OCI-LY1 (cell line): ENCODE measurements around the gene STAT4.

Experiments
- H2AFZ ChIP-seq: fragments of 200-600 bp; sonication (generic), shearing (Covaris generic); 2 replicates; pipeline ENCODE4 v1.6.0; 2014; ENCODE audit warnings: antibody characterized with exemption, mild to moderate bottlenecking, low read length
- H3F3A ChIP-seq: fragments of 200-600 bp; sonication (generic), shearing (Covaris generic); 2 replicates; pipeline ENCODE4 v1.6.0; 2014; ENCODE audit warnings: mild to moderate bottlenecking, antibody characterized with exemption, low read length, moderate library complexity; ENCODE audit not compliant: insufficient read depth
- H3K27ac ChIP-seq: fragments of 200-600 bp; sonication (generic); 2 replicates; pipeline ENCODE4 v1.5.1; 2014; ENCODE audit warnings: low read length, mixed run types, mild to moderate bottlenecking, low read depth; ENCODE audit not compliant: poor library complexity, severe bottlenecking
- H3K27me3 ChIP-seq: fragments of 200-600 bp; sonication (generic); 2 replicates; pipeline ENCODE4 v1.6.0; 2014; ENCODE audit warnings: antibody characterized with exemption, mild to moderate bottlenecking, low read length, moderate library complexity; ENCODE audit not compliant: insufficient read depth
- H3K36me3 ChIP-seq: fragments of 200-600 bp; sonication (generic); 2 replicates; pipeline ENCODE4 v1.6.1; 2014; ENCODE audit warnings: mild to moderate bottlenecking, antibody characterized with exemption, low read length, moderate library complexity, mixed read lengths; ENCODE audit not compliant: insufficient read depth
- H3K4me1 ChIP-seq: fragments of 200-600 bp; sonication (generic); 2 replicates; pipeline ENCODE4 v1.5.1; 2014; ENCODE audit warnings: mild to moderate bottlenecking, low read length, moderate library complexity; ENCODE audit not compliant: insufficient read depth, severe bottlenecking
- H3K4me2 ChIP-seq: fragments of 200-600 bp; sonication (generic), shearing (Covaris generic); 2 replicates; pipeline ENCODE4 v1.6.1; 2014; ENCODE audit warnings: low read length
- H3K4me3 ChIP-seq: fragments of 200-600 bp; sonication (generic); 2 replicates; pipeline ENCODE4 v1.5.1; 2014; ENCODE audit warnings: low read length, low read depth, mild to moderate bottlenecking, mixed read lengths; ENCODE audit not compliant: poor library complexity, severe bottlenecking
- H3K79me2 ChIP-seq: fragments of 200-600 bp; shearing (Covaris generic); 2 replicates; pipeline ENCODE4 v1.6.1; 2016; ENCODE audit warnings: mixed run types, low read length, mixed read lengths; ENCODE audit not compliant: insufficient read depth
- H3K9ac ChIP-seq: fragments of 200-600 bp; sonication (generic), shearing (Covaris generic); 2 replicates; pipeline ENCODE4 v1.6.1; 2014; ENCODE audit warnings: mild to moderate bottlenecking, low read length, mixed read lengths
- H3K9me2 ChIP-seq: fragments of 200-600 bp; sonication (generic), shearing (Covaris generic); 2 replicates; pipeline ENCODE4 v1.6.1; 2014; ENCODE audit warnings: low read depth, mild to moderate bottlenecking, low read length, mixed read lengths
- H3K9me3 ChIP-seq: fragments of 200-600 bp; shearing (Covaris generic); 2 replicates; pipeline ENCODE4 v1.6.1; 2014; ENCODE audit warnings: low read length, mixed read lengths
- H4K20me1 ChIP-seq: fragments of 200-600 bp; sonication (generic), shearing (Covaris generic); 2 replicates; pipeline ENCODE4 v1.6.0; 2016; ENCODE audit warnings: mild to moderate bottlenecking, low read length; ENCODE audit not compliant: insufficient read depth
- CTCF ChIP-seq: fragments of 200-600 bp; sonication (generic), shearing (Covaris generic); IDR thresholded peaks from 2 replicates; pipeline ENCODE4 v1.5.1; 2017; ENCODE audit warnings: mild to moderate bottlenecking, antibody characterized with exemption, low read length, moderate library complexity, mixed read lengths
- EZH2 ChIP-seq: fragments of 200-600 bp; sonication (generic), shearing (Covaris generic); IDR thresholded peaks from 2 replicates; pipeline ENCODE4 v1.8.0; 2017; ENCODE audit warnings: borderline replicate concordance, mixed run types, mild to moderate bottlenecking, antibody characterized with exemption, low read length, moderate library complexity, mixed read lengths

STAT4 gene

GRCh38 chr2:191143791-191144190 is 7.0 kb downstream of the STAT4 start:
- H2AFZ ChIP-seq, result no peak overlapping the region
- no peaks in the 10 kb centered on the region for H3K36me3 ChIP-seq
- H4K20me1 ChIP-seq, result no peaks in the 10 kb centered on the region
- H3K27me3 ChIP-seq, result no peaks in the 10 kb centered on the region
- H3K4me2 ChIP-seq, result no peak overlapping the region
- no peaks in the 10 kb centered on the region for H3F3A ChIP-seq
- TF ChIP-seq EZH2, result no peak
- no peak for TF ChIP-seq CTCF
- H3K4me3 ChIP-seq, result no peak overlapping the region
- no peak overlapping the region for H3K27ac ChIP-seq
- H3K9me2 ChIP-seq, result no peaks in the 10 kb centered on the region
- no peak overlapping the region for H3K9ac ChIP-seq
- no peaks in the 10 kb centered on the region for H3K9me3 ChIP-seq
- no peaks in the 10 kb centered on the region for H3K4me1 ChIP-seq
- no peaks in the 10 kb centered on the region for H3K79me2 ChIP-seq

- H3K79me2 ChIP-seq, result no peaks in the 10 kb centered on the region
- no peak overlapping the region for H3K4me2 ChIP-seq
- no peak overlapping the region for H2AFZ ChIP-seq
- no peak overlapping the region for H3K9ac ChIP-seq
- no peaks in the 10 kb centered on the region for H3K4me1 ChIP-seq
- no peaks in the 10 kb centered on the region for H3K27me3 ChIP-seq
- H4K20me1 ChIP-seq, result no peaks in the 10 kb centered on the region
- no peaks in the 10 kb centered on the region for H3F3A ChIP-seq
- H3K4me3 ChIP-seq, result no peak overlapping the region
- no peak for TF ChIP-seq EZH2
- no peak for TF ChIP-seq CTCF
- H3K9me3 ChIP-seq, result no peaks in the 10 kb centered on the region
- H3K36me3 ChIP-seq, result no peaks in the 10 kb centered on the region
- no peak overlapping the region for H3K27ac ChIP-seq
- H3K9me2 ChIP-seq, result no peaks in the 10 kb centered on the region
These were observed 21.9 kb downstream of the STAT4 start for GRCh38 chr2:191128911-191129304.

- Histone ChIP-seq H3K79me2 (no peaks in the 10 kb centered on the region), H3K27me3 (no peaks in the 10 kb centered on the region), H3F3A (no peaks in the 10 kb centered on the region), H4K20me1 (no peaks in the 10 kb centered on the region), H3K9me2 (no peaks in the 10 kb centered on the region), H3K4me1 (no peaks in the 10 kb centered on the region), H3K4me2 (no peak overlapping the region), H2AFZ (no peak overlapping the region), H3K36me3 (no peaks in the 10 kb centered on the region), H3K4me3 (no peak overlapping the region), H3K9me3 (no peaks in the 10 kb centered on the region), H3K9ac (no peak overlapping the region), H3K27ac (no peak overlapping the region)
- TF ChIP-seq CTCF (no peak), EZH2 (no peak)
These were observed 22.5 kb downstream of the STAT4 start for GRCh38 chr2:191128172-191128910.
